OCI-LY1 (cell line): ENCODE data around the gene CBFA2T2.

Experiments
- H2AFZ ChIP-seq: fragments of 200-600 bp; sonication (generic), shearing (Covaris generic); 2 replicates; pipeline ENCODE4 v1.6.0; 2014; ENCODE audit warnings: antibody characterized with exemption, mild to moderate bottlenecking, low read length
- H3F3A ChIP-seq: fragments of 200-600 bp; sonication (generic), shearing (Covaris generic); 2 replicates; pipeline ENCODE4 v1.6.0; 2014; ENCODE audit warnings: mild to moderate bottlenecking, antibody characterized with exemption, low read length, moderate library complexity; ENCODE audit not compliant: insufficient read depth
- H3K27ac ChIP-seq: fragments of 200-600 bp; sonication (generic); 2 replicates; pipeline ENCODE4 v1.5.1; 2014; ENCODE audit warnings: low read length, mixed run types, mild to moderate bottlenecking, low read depth; ENCODE audit not compliant: poor library complexity, severe bottlenecking
- H3K27me3 ChIP-seq: fragments of 200-600 bp; sonication (generic); 2 replicates; pipeline ENCODE4 v1.6.0; 2014; ENCODE audit warnings: antibody characterized with exemption, mild to moderate bottlenecking, low read length, moderate library complexity; ENCODE audit not compliant: insufficient read depth
- H3K36me3 ChIP-seq: fragments of 200-600 bp; sonication (generic); 2 replicates; pipeline ENCODE4 v1.6.1; 2014; ENCODE audit warnings: mild to moderate bottlenecking, antibody characterized with exemption, low read length, moderate library complexity, mixed read lengths; ENCODE audit not compliant: insufficient read depth
- H3K4me1 ChIP-seq: fragments of 200-600 bp; sonication (generic); 2 replicates; pipeline ENCODE4 v1.5.1; 2014; ENCODE audit warnings: mild to moderate bottlenecking, low read length, moderate library complexity; ENCODE audit not compliant: insufficient read depth, severe bottlenecking
- H3K4me2 ChIP-seq: fragments of 200-600 bp; sonication (generic), shearing (Covaris generic); 2 replicates; pipeline ENCODE4 v1.6.1; 2014; ENCODE audit warnings: low read length
- H3K4me3 ChIP-seq: fragments of 200-600 bp; sonication (generic); 2 replicates; pipeline ENCODE4 v1.5.1; 2014; ENCODE audit warnings: low read length, low read depth, mild to moderate bottlenecking, mixed read lengths; ENCODE audit not compliant: poor library complexity, severe bottlenecking
- H3K79me2 ChIP-seq: fragments of 200-600 bp; shearing (Covaris generic); 2 replicates; pipeline ENCODE4 v1.6.1; 2016; ENCODE audit warnings: mixed run types, low read length, mixed read lengths; ENCODE audit not compliant: insufficient read depth
- H3K9ac ChIP-seq: fragments of 200-600 bp; sonication (generic), shearing (Covaris generic); 2 replicates; pipeline ENCODE4 v1.6.1; 2014; ENCODE audit warnings: mild to moderate bottlenecking, low read length, mixed read lengths
- H3K9me2 ChIP-seq: fragments of 200-600 bp; sonication (generic), shearing (Covaris generic); 2 replicates; pipeline ENCODE4 v1.6.1; 2014; ENCODE audit warnings: low read depth, mild to moderate bottlenecking, low read length, mixed read lengths
- H3K9me3 ChIP-seq: fragments of 200-600 bp; shearing (Covaris generic); 2 replicates; pipeline ENCODE4 v1.6.1; 2014; ENCODE audit warnings: low read length, mixed read lengths
- H4K20me1 ChIP-seq: fragments of 200-600 bp; sonication (generic), shearing (Covaris generic); 2 replicates; pipeline ENCODE4 v1.6.0; 2016; ENCODE audit warnings: mild to moderate bottlenecking, low read length; ENCODE audit not compliant: insufficient read depth
- CTCF ChIP-seq: fragments of 200-600 bp; sonication (generic), shearing (Covaris generic); IDR thresholded peaks from 2 replicates; pipeline ENCODE4 v1.5.1; 2017; ENCODE audit warnings: mild to moderate bottlenecking, antibody characterized with exemption, low read length, moderate library complexity, mixed read lengths
- EZH2 ChIP-seq: fragments of 200-600 bp; sonication (generic), shearing (Covaris generic); IDR thresholded peaks from 2 replicates; pipeline ENCODE4 v1.8.0; 2017; ENCODE audit warnings: borderline replicate concordance, mixed run types, mild to moderate bottlenecking, antibody characterized with exemption, low read length, moderate library complexity, mixed read lengths

The CBFA2T2 gene

GRCh38 chr20:33555755-33556154 lies 65.9 kb downstream of the CBFA2T2 start:
- TF ChIP-seq EZH2 = no peak
- no peak for TF ChIP-seq CTCF
- H2AFZ ChIP-seq = no peak overlapping the region
- no peaks in the 10 kb centered on the region for H3K9me2 ChIP-seq
- H3K9me3 ChIP-seq = no peaks in the 10 kb centered on the region
- no peaks in the 10 kb centered on the region; the same call in 1 of the 2 replicates for H3K36me3 ChIP-seq
- H4K20me1 ChIP-seq = no peaks in the 10 kb centered on the region
- no peak overlapping the region for H3K4me3 ChIP-seq
- H3K9ac ChIP-seq = peak overlapping the region; percentile 53; the same call in 1 of the 2 replicates
- peaks cover 58% of the 10 kb centered on the region for H3K4me1 ChIP-seq
- H3K79me2 ChIP-seq = no peaks in the 10 kb centered on the region
- H3K4me2 ChIP-seq = peak overlapping the region; percentile 52
- peaks cover 4% of the 10 kb centered on the region; the same call in 1 of the 2 replicates for H3F3A ChIP-seq
- H3K27ac ChIP-seq = peak overlapping the region; percentile 98
- no peaks in the 10 kb centered on the region for H3K27me3 ChIP-seq

GRCh38 chr20:33556246-33556645 lies 66.3 kb downstream of the CBFA2T2 start:
- Histone ChIP-seq H3K27me3 (no peaks in the 10 kb centered on the region), H3K4me3 (no peak overlapping the region), H3K36me3 (no peaks in the 10 kb centered on the region), H3K4me1 (peaks cover 58% of the 10 kb centered on the region), H3K27ac (peak overlapping the region; percentile 98), H3K9ac (no peak overlapping the region), H3F3A (peaks cover 4% of the 10 kb centered on the region; the same call in 1 of the 2 replicates), H3K4me2 (no peak overlapping the region), H3K79me2 (no peaks in the 10 kb centered on the region), H3K9me3 (no peaks in the 10 kb centered on the region), H2AFZ (no peak overlapping the region), H3K9me2 (no peaks in the 10 kb centered on the region), H4K20me1 (no peaks in the 10 kb centered on the region)
- TF ChIP-seq CTCF (no peak), EZH2 (no peak)

- Histone ChIP-seq H3K27me3 (no peaks in the 10 kb centered on the region), H3K9me3 (no peaks in the 10 kb centered on the region), H4K20me1 (no peaks in the 10 kb centered on the region), H3K4me2 (no peak overlapping the region), H3K9ac (no peak overlapping the region), H3K27ac (no peak overlapping the region), H3K4me1 (peaks cover 50% of the 10 kb centered on the region), H3K36me3 (no peaks in the 10 kb centered on the region), H3K79me2 (no peaks in the 10 kb centered on the region), H3F3A (peaks cover 4% of the 10 kb centered on the region; the same call in 1 of the 2 replicates), H3K9me2 (no peaks in the 10 kb centered on the region), H3K4me3 (no peak overlapping the region), H2AFZ (no peak overlapping the region)
- no peak for TF ChIP-seq EZH2
- no peak for TF ChIP-seq CTCF
These were observed 68.7 kb downstream of the CBFA2T2 start for GRCh38 chr20:33558348-33559144.
